Renal cortical epithelial cell (primary cell): Measurements from ENCODE around the gene MRAS. TPM values are rescaled to one million over a fixed set of nuclear protein-coding genes. Genes with fewer than 3 reads are reported as not detected.
A peak's percentile ranks its signal among the peaks of the same experiment; 100 is the strongest.
"Not testable (repeated sequence)": the region's sequence is repeated elsewhere in the genome, so short reads cannot be mapped to it uniquely, and the experiment has no call there.

Source experiments
- DNase-seq: peaks from one replicate; pipeline ENCODE4 v3.0.0-alpha.2; 2011; ENCODE audit warnings: low read depth
- total RNA-seq: library from RNA; depleted of rRNA; stranded (reverse); fragments of >200 nt; gene quantifications from 2 replicates; pipeline ENCODE4 v1.2.3, GENCODE V29; 2014

MRAS gene
- total RNA-seq, 1 donor from 2014 or later: 91.3 TPM

DNA sequence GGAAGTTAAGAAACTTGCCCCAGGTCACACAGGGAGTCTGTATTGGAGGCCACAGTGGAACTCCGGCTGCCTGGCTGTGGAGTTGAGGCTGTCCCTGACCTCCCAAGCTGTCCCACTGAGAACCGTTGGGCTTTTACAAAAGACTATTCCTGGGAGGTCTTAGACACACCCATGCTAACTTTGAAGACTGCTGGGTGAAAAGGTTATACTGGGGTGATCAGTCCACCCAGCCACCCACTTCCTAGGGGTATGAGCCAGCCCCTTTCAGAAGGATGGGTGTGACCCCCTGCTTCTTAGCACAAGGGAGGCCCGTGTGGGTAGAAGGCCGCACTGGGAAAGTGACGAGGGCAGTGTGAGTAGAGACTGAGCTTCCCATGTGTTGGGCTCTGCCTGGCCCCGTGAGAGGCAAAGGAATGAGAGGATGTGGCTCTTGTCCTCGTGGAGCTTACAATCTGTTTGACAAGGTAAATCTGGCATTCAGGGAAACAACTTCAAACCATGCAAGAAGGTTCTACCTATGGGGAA is 19.0 kb downstream of the MRAS start:
- no peak for DNase-seq

DNA sequence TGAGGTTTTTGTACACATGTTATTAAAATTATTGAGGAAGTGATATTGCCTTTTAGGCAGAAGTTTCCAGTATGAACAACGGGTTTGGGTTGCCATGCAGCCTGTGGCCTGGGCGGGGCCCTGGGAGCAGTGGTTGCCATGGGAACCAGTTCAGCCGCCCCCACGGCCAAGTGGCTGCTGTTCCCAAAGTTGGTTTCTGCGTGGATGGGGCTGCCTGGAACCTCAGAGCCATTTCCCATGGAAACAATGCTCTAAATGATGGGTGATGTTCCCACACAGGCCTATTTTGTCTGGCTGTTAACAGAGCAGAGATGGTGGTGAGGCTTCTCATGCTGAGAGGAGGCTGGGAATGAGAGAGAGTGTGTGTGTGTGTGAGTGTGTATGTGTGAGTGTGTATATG is 19.5 kb downstream of the MRAS start:
- no peak for DNase-seq

DNA sequence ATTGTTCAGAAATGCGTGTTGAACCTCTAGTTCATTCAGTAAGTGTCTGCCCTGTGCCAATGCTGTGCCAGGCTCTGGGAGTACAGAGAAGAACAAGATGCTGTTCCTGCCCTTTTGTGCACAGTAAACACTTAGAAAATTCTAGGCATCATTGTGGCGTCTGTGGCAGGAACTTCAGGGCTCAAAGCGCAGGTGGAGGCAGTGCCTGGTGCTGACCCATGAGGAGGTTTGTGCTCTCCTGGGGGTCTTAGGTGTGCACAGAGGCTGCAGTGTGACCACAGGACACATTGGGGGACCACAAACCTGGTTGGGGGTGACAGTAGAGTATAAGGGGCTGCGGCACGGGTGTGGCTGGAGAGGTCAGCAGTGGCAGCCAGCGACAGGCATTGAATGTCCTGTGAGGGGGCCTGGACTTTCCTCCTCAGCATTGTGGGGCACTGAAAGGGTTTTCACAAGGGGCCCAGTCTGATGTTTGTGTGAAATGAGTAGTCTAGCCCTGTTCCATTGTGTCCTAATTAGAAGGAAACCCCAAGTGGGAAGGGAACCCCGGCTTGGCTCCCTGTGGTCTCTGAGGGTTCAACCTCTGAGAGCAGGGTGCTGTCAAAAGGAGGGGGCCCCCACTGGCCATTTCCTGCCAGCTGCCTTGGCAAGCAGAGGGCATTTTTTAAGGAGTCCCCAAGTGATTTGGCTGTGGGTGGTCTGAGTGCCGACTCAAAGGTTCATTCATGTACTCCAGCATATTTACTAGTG is 20.9 kb downstream of the MRAS start:
- no peak for DNase-seq

DNA sequence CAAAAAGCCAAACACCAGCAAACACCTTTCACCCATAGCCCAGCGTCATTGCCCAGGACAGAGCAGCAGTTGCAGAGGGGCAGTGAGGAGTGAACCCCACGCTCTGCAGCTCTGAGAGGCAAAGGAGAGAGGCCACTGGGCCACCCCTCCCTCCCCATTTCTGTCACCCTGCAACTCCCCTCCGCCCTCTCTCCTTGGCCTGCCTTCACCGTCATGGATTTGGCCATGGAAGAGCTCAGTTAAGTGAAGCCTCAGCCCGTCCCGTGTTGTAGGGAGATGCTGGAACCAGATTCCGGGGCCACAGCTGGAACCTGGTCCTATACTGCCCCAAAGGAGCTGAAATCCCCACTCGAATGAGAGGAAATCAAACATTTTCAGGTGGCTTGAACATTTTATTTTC is 21.9 kb downstream of the MRAS start:
- no peak for DNase-seq

DNA sequence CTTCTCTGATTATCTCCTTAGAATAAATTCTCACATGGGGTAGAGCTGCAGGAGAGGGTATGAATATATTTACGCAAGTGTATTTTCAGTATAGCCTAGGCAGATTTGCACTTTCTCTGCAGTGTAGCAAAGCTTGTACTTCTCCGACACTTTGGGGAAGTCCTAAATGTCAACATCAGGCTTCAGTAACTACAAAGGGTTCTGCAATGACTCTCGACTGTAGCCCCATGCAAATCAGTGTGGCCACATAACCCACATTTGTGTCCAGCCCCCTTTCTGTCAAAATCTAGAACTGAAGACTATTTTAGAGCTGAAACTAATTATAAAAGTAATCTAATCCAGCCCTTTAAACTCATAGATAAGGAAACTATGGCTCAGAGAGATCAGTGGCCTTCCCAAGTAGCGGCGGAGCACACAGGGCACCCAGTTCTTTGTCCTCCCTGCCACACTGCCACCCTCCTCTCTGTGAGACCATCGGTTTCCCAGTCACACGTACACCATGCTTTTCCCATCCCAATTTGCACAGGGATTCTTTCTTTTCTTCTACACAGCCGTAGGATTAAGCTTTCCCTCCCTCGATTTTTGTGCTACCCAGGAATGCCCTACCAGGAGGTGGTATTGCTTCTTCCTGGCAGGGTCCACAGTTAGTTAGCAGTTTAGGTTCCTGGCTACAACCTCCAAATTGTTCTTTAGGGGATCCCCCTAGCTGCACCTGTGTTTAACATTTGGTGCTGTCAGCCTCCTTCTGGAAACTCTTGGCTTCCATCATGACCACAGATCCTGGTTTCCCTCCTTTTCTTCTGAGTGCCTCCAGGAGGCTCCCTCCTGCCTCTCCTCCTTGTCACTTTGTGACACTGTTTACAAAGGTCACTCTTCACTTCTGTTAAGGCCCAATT is 22.9 kb downstream of the MRAS start:
- no peak for DNase-seq

DNA sequence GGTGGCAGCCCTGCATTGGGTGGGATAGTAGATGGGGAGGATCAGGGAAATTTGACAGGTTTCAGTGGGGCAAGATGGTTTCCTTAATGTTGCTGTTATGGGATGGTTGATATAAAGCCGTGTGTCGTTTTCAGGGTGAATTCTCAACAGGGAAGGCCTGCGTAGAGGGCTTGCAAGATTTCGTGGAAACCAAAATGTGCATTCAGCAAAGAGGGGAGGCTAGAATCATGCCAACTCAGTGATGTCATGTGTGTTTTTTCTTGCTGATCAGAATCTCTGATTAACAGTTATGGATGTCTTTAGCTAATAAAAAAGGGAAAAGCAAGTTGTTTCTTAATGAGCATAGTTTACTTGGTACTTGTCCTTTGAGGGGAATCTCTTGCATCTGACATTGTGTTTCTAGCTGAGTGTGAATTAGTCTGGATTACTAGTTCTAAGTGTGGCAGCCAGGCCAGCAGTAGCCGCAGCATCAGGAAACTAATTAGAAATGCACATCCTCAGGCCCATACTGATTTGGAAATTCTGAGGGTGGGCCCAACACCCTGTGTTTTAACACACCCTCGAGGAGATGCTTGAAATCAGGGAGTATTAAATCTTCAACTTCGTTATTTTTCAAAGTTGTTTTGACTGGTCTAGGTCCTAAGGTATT is 24.8 kb downstream of the MRAS start:
- DNase-seq: no peak

DNA sequence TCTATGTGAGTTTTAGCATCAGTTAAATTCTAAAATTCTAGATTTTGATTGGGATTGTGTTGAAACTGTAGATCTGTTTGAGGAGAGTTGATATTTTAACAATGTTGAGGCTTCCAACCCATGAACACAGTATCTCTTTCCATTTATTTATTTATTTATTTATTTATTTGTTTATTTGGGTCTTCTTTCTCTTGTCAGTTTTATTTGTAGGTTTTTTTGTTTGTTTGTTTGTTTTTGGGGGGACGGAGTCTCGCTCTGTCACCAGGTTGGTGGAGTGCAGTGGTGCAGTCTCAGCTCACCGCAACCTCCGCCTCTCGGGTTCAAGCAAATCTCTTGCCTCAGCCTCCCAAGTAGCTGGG is 25.3 kb downstream of the MRAS start:
- DNase-seq: no peak

DNA sequence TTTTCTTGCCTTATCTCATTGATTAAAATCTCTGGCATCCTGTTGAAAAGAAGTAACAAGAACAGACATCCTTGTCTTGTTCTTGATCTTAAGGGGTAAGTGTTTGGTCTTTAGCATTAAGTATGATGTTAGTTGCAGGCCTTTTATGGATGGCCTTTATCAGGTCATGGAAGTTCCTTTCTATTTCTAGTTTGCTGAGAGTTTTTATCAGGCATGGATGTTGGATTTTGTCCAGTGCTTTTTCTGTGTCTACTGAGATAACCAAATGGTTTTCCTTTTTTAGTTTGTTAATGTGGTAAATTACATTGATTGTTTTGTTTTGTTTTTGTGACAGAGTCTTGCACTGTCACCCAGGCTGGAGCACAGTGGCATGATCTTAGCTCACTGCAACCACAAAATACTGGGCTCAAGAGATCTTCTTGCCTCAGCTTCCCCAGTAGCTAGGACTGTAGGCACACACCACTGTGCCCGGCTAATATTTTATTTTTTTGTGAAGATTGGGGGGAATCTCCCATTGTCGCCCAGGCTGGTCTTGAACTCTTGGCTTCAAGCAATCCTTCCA is 26.3 kb downstream of the MRAS start:
- no peak for DNase-seq

DNA sequence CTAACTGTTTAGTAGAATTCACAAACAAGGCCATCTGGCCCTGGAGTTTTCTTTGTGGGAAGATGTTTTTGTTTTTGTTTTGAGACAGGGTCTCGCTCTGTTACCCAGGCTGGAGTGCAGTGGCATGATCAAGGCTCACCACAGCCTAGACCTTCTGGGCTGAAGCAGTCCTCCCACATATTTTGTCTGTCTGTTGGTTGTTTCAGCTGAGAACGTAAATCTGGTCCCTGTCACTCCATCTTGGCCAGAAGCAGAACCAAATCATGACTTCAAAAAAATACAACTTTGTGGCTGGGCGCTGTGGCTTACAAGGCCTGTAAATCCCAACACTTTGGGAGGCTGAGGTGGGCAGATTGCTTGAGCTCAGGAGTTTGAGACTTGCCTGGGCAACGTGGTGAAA is 27.1 kb downstream of the MRAS start:
- DNase-seq: no peak

DNA sequence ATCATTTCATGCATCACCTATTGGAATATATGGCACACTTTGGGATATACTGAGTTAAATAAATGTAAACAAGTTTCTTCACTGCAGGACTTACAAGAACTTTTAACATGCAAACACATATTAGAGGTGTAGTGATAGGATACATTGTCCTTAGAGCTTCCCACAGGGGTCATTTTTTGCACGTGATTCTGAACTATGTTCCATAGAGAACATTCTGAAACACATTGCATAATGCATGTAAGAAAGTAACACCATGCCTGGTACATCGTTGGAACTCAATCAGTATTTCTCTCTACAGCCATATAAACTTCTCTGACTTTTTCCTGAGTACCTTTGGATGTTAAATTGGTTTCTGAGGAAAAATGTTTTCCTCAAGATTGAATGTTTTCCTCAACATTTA is 28.3 kb downstream of the MRAS start:
- DNase-seq: no peak

DNA sequence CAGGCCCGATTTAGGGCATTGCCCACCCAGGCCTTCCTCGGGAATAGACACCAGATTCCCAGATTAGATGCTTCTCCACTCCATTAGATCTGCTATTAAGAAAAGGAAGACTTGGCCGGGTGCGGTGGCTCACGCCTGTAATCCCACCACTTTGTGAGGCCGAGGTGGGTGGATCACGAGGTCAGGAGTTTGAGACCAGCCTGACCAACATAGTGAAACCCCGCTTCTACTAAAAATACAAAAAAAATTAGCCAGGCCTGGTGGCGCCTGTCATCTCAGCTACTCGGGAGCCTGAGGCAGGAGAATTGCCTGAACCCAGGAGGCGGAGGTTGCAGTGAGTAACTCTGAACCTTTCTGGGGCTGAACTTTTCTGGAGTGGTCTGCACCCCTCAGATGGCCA is 28.8 kb downstream of the MRAS start:
- not testable (repeated sequence) for DNase-seq

DNA sequence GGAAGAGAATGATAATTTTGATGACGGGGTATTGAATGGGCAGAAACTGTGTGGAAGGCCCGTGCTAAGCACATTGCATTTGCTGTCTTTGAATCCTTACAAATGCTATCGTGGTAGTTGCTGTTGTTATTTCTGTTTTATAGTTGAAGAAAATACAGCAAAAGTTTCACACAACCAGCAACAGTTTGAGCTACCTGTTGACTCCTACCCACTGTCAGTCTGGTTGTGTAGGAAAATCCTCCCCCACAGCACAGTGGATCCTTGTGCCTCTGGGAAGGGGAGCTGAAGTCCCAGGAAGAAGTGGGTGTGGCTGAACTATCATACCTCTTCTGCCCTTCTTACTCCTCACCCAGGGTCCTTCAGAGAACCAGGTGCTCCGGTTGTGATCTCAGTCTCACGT is 29.4 kb downstream of the MRAS start:
- DNase-seq: no peak

DNA sequence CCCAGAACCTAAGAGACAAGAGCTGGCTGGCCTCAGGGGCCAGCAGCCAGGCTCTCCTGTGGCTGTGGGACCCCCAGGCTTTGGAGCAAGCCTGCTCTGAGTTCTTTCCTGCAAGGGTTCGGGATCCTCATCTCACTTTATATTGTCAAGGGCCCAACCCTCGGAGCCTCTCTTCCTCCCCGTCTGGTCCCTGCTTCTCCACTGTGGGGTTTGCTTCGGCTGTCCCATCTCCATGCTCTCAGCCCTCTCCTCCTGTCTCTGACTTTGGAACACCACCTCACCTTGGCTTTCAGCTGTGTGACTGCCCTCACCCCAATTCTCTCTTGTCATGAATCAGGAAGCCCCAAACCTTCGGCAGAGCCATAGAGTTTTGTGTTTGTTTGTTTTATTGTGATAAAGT is 30.0 kb downstream of the MRAS start:
- DNase-seq: no peak

DNA sequence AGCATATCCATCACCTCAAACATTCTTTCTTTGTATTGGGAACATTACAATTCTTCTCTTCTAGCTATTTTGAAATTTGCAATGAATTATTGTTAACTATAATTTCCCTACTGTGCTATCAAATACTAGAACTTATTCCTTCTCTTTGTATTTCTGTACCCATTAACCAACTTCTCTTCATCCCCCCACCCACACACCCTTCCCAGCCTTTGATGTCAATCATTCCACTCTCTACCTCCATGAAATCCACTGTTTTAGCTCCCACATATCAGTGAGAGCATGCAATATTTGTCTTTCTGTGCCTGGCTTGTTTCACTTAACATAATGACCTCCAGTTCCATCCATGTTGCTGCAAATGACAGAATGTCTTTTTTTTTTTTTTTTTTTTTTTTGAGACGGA is 30.6 kb downstream of the MRAS start:
- no peak for DNase-seq

DNA sequence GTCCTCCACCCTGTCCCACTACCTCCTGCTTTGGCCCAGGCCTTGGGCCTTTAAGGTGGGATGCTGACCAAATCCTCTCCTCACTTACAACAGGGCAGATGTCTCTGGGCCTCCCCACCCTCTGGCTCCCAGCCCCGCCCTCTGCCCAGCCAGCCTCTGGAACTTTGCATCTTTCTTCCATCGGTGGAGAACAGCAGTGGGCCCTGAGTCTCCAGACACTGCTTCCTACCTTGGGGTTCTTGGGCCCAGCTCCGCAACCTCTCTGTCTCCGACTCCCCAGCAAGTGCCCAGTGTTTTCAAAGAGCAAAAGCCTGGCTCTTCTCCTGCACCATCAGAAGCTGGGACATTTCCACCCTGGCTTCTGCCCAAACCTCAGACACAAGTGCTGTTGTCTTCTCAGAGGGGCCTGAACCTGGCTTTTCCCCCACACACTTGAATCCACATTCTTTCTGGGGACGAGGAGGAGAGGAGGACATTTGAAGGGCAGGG is 33.1 kb downstream of the MRAS start:
- DNase-seq: peak; percentile 30

DNA sequence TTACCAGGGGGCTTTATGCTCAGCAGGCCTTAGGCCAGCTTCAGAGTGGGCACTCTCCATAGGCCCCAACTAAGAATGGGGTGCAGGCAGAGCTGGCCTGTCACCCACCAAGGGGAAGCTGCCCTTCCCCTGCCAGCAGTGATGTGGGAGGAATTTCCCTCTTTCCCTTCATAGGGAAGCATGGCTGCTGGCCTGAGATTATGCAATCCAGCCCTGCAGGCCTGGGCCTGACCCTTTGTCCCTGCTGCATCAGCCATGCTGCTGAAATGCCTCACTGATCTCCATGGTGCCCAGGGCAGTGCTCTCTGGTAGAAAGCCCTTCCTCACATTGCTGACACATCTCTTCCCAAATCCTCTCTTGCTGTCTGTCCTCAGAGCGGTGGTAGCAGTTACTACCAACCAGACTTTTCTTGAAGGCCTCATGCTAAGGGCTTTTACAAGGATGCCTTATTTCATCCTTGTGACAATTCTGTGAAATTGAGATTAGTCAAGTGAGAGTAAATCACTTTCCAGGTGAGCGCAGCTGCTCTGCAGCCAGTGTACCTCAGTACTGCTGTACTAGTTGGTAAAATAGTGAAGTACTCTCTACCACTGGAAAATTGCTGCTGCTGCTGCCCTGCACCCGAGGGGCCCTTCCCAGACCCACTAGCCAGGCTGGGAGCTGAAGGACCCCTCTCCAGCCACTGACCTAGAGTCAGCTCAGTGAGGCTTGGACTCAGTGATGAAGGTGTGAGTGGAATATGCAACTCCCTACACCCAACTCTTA is 33.8 kb downstream of the MRAS start:
- DNase-seq: peak; percentile 90

DNA sequence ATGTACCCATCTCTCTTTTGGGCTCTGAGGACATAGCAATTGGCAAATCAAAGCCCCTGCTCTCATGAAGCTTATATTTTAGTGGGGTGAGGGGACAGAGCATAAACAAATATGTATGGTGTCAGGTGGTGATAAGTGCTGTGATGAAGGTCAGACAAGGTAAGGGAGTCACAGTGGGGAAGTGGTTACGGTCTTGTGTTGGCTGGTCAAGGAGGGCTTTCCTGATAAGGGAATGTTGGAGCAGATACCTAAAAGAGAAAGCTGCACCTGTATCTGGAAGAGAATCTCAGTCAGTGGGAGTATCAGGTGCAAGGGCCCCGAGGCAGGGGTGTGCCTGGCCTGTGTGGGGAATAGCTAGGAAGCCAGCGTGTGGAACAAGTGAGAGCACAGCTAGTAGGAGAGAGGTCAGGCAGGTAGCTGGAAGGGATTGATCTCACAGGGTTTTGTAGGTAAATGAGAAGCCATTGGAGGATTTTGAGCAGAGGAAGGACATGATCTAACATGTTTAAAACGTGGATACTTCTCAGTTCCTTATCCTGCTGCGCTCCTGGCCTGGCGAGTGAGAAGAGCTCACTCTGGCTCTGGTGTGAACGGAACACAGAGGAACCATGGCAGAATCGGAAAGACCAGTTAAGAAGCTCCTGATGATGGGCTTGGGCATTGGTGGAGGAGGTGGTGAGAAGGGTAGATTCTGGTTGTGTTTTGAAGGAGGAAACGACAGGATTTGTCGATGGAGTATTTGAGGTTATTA is 35.5 kb downstream of the MRAS start:
- DNase-seq: no peak

DNA sequence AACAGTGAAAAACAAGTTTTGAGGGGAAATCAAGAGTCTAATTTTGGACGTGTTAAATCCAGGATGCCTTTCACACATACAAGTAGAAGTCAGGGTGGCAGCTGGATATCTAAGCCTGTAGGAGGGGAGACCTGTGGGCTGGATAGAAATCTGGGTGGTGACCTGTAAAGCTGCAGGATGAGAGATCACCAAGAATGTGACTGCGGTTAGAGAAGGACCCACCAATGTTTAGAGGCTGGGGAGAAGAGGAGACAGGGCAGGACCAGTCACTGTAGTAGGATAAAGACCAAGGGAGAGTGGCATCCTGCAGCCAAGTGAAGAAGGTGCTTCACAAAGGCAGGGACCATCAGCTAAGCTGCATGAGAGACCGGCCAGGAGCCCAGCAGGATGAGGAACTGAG is 36.2 kb downstream of the MRAS start:
- no peak for DNase-seq

DNA sequence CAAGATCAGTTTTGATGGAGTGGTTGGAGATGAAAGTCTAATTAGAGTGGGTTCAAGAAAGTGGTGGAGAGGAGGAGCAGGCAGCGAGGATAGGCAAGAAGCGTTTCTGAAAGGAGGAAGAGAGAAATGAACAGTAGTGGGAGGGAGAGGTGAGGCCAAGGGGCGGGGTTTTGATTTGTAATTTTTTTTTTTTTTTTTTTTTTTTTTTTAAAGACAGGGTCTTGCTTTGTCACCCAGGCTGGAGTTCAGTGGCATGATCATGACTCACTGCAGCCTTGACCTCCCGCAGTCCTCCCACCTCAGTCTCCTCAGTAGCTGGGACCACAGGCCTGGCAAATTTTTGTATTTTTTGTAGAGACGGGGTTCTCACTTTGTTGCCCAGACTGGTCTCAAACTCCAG is 36.6 kb downstream of the MRAS start:
- no peak for DNase-seq

DNA sequence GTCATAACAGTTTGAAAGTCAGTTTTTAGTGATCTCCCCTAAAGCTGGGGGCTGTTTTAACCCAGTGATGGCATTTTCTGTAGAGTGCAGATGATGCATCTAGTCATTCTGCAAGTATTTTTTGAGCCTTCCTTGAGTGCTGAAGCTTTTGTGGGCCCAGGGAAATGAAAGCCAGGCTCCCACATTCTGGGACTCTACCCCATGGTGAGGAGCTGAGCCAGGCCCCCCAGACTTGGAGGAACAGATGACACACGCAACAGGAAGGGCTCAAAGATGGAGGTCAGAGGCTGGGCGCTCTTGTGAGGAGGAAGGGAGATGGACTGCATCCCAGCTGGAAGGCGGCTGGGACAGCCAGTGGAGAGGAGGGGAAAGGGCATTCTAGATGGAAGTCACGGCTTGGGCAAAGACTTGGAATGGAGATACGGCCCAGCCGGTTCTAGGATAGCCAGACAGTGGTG is 40.8 kb downstream of the MRAS start:
- DNase-seq: no peak
